HL-60 (cell line): ENCODE data around the gene PTPN22.
A peak's percentile ranks its signal among the peaks of the same experiment; 100 is the strongest.

Source experiments
- DNase-seq, 2 experiments: peaks; one replicate each; pipeline ENCODE4 v3.0.0-alpha.2; 2010 to 2020; ENCODE audit warnings: low read depth in 1 of 2, low spot score in 1 of 2
- H3K27ac ChIP-seq: fragments of 250-450 bp; sonication (Bioruptor Pico); replicated peaks from 2 replicates; pipeline ENCODE4 v1.5.1; 2020; ENCODE audit warnings: mild to moderate bottlenecking, moderate library complexity
- H3K27me3 ChIP-seq: fragments of 250-450 bp; sonication (Bioruptor Pico); 2 replicates; pipeline ENCODE4 v1.5.1; 2021; ENCODE audit warnings: mild to moderate bottlenecking, moderate library complexity; ENCODE audit not compliant: insufficient read depth, poor library complexity, severe bottlenecking
- H3K4me3 ChIP-seq: replicated peaks from 2 replicates; pipeline ENCODE4 v1.5.1; 2011; ENCODE audit warnings: mild to moderate bottlenecking, control low read depth, low read length; ENCODE audit not compliant: insufficient read depth
- CTCF ChIP-seq: IDR thresholded peaks from one replicate; pipeline ENCODE4 v1.5.1; 2011; ENCODE audit warnings: low read length, control low read depth, inconsistent platforms; ENCODE audit not compliant: insufficient read depth
- GABPA ChIP-seq: IDR thresholded peaks from 2 replicates; pipeline ENCODE4 v1.6.1; 2012; ENCODE audit warnings: low read depth
- POLR2AphosphoS5 ChIP-seq: IDR thresholded peaks from 2 replicates; pipeline ENCODE4 v1.6.1; 2012; ENCODE audit warnings: low read depth
- SPI1 ChIP-seq: IDR thresholded peaks from 2 replicates; pipeline ENCODE4 v1.6.1; 2012; ENCODE audit warnings: low read depth, mild to moderate bottlenecking, borderline replicate concordance
- TF ChIP-seq, protein P1 (sequence below): IDR thresholded peaks from 2 replicates; pipeline ENCODE4 v1.6.1; 2012; ENCODE audit warnings: low read depth; ENCODE audit not compliant: insufficient replicate concordance

PTPN22 gene

DNA sequence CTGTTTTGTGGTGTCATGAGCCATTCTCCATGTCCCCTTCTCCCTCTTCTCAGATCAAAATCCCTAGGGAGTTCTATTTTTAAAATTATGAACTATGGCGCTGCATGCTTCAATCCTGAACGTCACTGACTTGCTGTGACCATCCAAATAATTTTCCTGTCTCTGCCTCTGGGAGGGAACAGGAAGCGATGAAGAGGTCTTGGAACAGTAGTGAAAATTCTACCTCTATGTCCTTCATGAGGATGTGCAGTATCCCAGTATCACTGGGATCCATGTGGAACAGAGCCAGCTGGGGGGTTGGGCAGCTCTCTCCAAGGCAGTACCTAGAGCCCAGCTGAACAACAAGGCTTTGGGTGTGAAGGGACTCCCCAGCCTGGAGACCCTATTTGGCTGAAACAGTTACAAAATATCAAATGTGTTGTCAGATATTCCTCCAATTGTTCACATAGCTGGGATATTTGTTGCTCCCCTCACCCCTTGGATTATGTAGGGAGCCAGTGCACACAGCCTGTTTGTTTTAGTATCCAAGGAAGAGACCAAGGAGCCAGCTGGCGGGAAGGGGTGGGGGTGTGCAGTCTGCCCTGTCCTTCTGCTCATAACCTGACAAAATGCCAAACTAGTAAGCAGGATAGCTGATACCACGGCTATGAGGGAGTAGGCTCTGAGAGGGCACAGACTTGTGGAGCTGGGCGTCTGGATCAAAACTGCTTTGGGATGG, 41.2 kb upstream of the PTPN22 start:
- Histone ChIP-seq H3K27ac (no peak overlapping the region), H3K4me3 (no peak overlapping the region), H3K27me3 (no peaks in the 10 kb centered on the region)
- no peak for TF ChIP-seq CTCF
- no peak for TF ChIP-seq SPI1
- TF ChIP-seq POLR2AphosphoS5 = no peak
- TF ChIP-seq GABPA = no peak
- TF ChIP-seq, protein P1, sequence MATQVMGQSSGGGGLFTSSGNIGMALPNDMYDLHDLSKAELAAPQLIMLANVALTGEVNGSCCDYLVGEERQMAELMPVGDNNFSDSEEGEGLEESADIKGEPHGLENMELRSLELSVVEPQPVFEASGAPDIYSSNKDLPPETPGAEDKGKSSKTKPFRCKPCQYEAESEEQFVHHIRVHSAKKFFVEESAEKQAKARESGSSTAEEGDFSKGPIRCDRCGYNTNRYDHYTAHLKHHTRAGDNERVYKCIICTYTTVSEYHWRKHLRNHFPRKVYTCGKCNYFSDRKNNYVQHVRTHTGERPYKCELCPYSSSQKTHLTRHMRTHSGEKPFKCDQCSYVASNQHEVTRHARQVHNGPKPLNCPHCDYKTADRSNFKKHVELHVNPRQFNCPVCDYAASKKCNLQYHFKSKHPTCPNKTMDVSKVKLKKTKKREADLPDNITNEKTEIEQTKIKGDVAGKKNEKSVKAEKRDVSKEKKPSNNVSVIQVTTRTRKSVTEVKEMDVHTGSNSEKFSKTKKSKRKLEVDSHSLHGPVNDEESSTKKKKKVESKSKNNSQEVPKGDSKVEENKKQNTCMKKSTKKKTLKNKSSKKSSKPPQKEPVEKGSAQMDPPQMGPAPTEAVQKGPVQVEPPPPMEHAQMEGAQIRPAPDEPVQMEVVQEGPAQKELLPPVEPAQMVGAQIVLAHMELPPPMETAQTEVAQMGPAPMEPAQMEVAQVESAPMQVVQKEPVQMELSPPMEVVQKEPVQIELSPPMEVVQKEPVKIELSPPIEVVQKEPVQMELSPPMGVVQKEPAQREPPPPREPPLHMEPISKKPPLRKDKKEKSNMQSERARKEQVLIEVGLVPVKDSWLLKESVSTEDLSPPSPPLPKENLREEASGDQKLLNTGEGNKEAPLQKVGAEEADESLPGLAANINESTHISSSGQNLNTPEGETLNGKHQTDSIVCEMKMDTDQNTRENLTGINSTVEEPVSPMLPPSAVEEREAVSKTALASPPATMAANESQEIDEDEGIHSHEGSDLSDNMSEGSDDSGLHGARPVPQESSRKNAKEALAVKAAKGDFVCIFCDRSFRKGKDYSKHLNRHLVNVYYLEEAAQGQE = no peak
- DNase-seq = no peak

GRCh38 chr1:113905435-113905861, 33.9 kb upstream of the PTPN22 start:
- Histone ChIP-seq H3K27me3 (no peaks in the 10 kb centered on the region), H3K27ac (peak overlapping the region; percentile 85), H3K4me3 (peak overlapping the region; percentile 90)
- DNase-seq = peak in 1 of 2 experiments; percentile 34
- no peak for TF ChIP-seq GABPA

GRCh38 chr1:113904674-113905434, 33.3 kb upstream of the PTPN22 start, which contains the start of the genes AP4B1 and DCLRE1B:
Gene AP4B1, minus strand, starts transcription at chr1:113904799. Its CDS starts 82 bp downstream, at chr1:113904717.
Gene DCLRE1B, plus strand, starts transcription at chr1:113905326. Its CDS starts 261 bp downstream, at chr1:113905587.
- H3K4me3 ChIP-seq = peak within 1 kb of the TSS; percentile 90
- no peaks in the 10 kb centered on the region for H3K27me3 ChIP-seq
- peak; percentile 100 for DNase-seq
- H3K27ac ChIP-seq = peak within 1 kb of the TSS; percentile 85
- TF ChIP-seq POLR2AphosphoS5 (peak; percentile 59), SPI1 (no peak), GABPA (peak; percentile 75), CTCF (peak; percentile 28)
- TF ChIP-seq, protein P1 = no peak

DNA sequence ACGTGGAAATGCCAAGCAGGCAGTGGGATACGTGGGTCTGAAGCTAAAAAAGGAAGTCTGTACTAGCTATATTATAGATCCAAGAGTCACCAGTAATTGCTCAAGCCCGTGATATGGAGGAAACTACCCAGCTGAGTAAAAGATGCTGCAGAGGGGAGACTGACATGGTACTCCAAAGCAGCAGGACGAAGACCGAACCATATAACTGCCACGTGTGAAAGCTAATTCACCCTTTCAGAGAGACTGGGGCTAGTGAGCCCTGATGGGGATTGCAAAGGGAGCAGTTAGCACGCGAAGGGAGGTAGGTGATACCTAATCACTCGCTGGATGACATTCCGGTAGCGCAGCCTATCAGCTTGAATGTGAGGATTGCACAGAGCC, 32.8 kb upstream of the PTPN22 start:
- no peak for TF ChIP-seq POLR2AphosphoS5
- peak; percentile 72 for TF ChIP-seq SPI1
- H3K4me3 ChIP-seq = peak overlapping the region; percentile 71
- peak; percentile 57 to 63 for DNase-seq
- H3K27me3 ChIP-seq = no peaks in the 10 kb centered on the region
- H3K27ac ChIP-seq = peak overlapping the region; percentile 85
